Left ventricle myocardium superior (tissue), 1 donor: ENCODE measurements around the gene HPS1. TPM values are rescaled to one million over a fixed set of nuclear protein-coding genes. Genes with fewer than 3 reads are reported as not detected.

Experiments used
- ATAC-seq: fragments of 200-7000 bp; cut with Tn5 transposase; one replicate; pipeline ENCODE4 v1.9.1; 2020; ENCODE audit warnings: mild to moderate bottlenecking, moderate library complexity
- DNase-seq: peaks from one replicate; pipeline ENCODE4 v3.0.0-alpha.2; 2020
- intact Hi-C: fragments of 100-400 bp; cut with micrococcal nuclease; formaldehyde crosslinking; loops from one replicate; pipeline ENCODE4 v1.11.0; 2022
- microRNA-seq: library from miRNA; unstranded; fragments of <30 nt; microRNA quantifications from one replicate; pipeline ENCODE4 v1.2.0, GENCODE V29; 2020; ENCODE audit warnings: borderline number of aligned reads
- total RNA-seq: library from RNA; stranded (reverse); fragmentation: NEBNext Ultra II Directional; extraction: Animal tissue kit (Norgen Biotek cat#: 25700); gene quantifications from one replicate; pipeline ENCODE4 v1.2.1, GENCODE V29; 2021
- donor health status: DM: no; HTN: yes; CAD: no; lungs with severe emphysema.

HPS1 gene
- total RNA-seq, 1 donor from 2014 or later: 28.9 TPM

DNA sequence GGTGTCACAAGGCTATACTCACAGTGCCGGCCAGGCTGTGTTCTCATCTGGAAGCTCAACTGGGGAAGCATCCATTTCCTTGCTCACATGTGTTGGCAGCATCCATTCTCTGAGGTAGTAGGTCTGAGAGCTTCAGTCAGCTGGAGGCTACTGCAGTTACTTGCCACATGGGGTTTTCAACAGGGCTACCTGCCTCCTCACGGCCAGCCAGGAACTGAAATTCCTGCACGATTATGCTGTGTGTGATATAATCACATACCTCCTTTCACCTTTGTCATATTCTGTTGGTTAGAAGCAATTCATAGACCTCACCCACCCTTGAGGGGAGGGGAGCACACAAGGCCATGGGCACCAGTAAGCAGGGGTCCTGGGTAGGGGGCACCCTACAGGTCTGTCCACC is 69.2 kb downstream of the HPS1 start:
- DNase-seq (no peak), ATAC-seq (no peak)
- intact Hi-C loops: no loop called here

- intact Hi-C loops: no loop called here
- ATAC-seq (no peak), DNase-seq (no peak)
Measured at GRCh38 chr10:98377001-98377400, 69.7 kb downstream of the HPS1 start.

DNA sequence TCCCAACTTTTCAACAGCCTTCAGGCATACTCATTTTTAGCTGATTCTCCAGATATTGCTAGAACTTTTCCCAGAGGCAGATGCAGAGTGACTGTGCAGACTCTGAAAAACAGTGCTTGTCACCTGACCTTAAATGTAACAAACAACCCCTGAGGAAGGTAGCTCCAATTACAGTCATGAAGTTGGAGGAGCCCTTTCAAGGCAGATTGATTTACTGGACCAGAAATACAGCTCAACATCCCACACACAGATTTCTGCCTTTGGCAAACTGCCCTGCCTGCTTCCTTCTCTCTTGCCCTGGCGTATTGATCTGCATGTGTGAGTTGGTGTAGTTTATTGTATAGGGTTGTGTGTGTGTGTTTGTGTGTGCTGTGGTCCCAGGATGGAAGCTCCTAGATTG is 70.2 kb downstream of the HPS1 start:
- DNase-seq: no peak
- intact Hi-C loops: no loop called here
- no peak for ATAC-seq

- intact Hi-C loops: no loop called here
- DNase-seq: no peak
- ATAC-seq: peak; percentile 41
Measured at GRCh38 chr10:98374217-98374985, 72.3 kb downstream of the HPS1 start.

DNA sequence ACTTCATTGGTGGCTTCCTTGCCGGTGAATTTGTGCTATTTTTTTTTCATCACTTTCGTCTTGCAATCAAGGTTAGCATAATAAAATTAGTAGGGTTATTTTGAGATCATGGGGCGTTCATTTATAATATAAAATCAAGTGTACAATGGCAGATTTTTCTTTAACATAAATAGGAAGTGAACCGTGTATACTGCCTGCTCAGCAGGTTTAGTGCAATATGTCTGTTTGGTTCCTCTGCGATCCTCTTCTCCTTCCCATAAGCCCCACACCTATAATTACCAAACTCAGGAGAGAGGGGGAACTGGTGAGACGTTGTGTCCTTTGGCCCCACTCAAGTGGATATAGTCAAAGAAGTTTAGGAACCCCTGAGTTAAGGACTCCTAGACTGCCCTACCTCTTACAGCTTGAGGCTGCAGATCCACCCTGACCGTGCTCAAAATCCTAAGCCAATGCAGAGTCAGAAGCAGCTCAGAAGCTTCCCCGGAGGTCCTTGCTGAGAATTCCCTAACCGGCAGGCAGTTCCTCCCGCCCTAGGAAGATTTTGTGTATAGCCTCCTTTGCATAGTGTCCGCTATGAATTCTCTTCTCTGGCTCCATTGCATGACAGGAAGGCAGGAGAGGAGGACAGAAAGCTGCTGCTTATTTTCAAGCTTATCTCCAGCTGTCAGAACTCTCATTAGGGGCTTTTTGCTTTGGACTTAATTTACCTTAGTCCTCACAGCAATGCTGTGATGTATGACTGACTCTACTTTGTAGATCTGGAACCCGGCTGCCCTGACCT is 73.3 kb downstream of the HPS1 start:
- ATAC-seq (peak; percentile 69), DNase-seq (no peak)
- intact Hi-C loops: no loop called here

DNA sequence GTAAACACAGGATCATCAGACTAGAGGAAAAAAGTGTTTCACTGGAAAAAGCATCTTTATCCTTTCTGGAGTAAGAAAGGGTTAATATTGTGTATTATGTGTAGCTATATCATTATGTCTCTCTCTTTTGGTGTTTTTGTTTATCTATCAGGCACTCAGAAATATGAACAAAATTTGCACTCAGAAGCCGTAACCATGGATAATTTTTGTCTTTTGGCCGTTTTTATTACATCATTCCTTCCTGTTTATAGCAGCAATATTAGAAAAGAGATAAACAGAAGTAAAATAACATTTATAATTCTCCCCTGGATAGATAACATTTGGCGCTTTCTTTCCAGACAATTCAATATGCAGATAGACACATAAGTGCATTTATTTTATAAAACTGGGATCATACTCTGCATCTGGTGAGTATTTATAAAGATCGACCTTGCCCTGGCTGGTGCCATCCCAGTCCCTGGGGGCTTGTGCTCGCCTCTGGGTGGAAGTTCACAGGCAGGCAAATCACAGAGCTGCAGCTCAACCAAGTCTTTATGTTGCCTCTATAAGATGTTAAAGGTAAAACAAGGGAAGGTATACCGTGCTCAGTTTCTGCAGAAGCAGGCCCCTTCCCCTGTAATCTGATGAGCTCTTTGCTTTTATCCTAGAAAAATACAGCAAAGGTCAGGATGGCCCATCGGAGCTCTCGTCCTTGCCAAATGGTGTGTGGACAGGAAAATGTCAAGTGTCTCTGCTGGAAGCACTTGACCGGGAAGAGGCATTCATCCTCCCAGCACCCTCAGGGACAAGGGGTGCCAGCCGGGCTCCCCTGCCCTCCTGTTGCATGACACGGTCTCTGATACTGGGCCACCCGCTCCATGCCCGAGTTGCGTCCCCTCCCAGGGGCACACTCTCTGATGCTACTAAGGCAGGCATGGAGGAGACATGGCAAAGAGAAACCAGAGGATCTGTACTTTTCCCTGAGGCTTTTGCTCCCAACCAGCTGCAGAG is 75.6 kb downstream of the HPS1 start:
- intact Hi-C loops: no loop called here
- ATAC-seq: peak; percentile 33

DNA sequence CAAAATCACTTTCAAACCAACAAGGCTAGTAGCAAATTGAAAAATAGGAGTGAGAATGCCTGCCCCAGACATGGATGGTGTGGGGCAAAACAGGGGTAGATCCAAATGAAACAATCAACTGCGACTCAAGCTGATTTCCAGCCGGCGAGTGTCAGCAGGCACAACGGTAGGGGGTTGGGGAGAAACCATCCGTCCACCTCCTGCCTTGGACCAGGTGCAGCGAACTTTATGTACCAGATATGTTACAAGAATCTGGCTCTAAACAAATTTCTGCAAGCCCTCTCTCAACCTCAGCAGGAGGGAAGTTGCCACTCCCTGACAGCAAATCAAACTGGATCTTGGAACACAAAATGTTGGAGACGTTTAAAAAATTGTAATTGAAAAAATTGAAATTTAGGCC is 76.9 kb downstream of the HPS1 start:
- intact Hi-C loops: no loop called here
- ATAC-seq: no peak

More for the DNA sequence above, 75.6 kb downstream of the HPS1 start:
- DNase-seq: no peak

DNA sequence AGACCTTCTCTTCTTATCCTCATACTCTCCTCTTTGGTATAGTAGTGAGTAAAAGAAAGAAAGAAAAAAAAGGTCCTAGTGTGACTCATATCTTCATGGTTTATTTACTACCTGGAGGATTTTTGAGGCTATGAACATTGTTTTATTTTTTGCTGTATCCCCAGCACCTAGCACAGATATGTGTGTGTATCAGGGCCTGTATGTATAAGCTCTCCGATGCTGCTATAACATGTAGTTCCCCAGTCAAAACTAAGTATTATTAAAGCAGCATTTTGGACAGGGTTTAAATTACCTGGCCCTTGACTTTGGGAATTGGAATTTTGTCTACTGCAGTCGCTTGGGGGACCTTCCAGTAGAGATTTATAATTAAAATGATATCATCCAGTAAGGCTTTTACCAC is 78.1 kb downstream of the HPS1 start:
- DNase-seq: no peak
- intact Hi-C loops: no loop called here
- no peak for ATAC-seq

More for the DNA sequence above, 76.9 kb downstream of the HPS1 start:
- no peak for DNase-seq

DNA sequence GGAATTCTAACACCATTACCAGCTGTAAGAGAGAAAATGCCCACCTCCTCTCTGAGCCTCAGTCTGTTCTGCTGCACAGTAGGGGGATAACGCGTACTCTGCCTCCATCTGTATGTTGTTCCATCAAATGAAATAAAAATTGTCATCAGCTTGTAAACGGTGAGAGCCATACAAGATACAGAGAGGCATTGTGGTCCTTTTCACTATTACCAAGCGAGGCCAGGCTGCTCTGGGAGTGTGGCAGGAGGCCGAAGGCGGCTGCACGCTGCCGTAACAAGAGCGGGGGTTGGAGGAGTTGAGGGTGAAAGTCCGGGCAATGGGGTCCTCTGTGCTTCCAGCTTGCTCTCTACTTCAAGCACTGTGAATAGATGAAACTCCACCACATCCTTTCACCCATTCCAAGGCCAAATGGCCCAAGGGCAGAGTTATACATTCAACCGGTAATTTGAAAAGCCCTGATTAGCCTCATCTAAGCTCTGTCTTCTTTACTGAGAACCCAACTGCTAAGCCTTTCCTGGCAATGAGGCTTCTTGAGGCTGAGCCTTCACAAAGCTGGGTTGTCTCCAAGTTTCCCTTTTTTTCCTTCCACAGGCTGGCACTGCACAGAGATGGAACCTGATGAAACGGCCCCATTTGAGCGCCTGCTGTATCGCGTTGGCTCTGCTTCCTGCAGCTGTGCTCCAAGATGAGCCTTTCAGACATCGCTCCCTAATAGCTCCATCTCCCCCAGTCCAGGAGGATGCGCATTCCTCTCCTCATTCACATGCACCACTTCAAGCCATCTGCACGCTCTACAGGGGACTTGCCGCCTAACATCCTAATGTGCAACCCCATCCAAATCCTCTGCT is 78.9 kb downstream of the HPS1 start:
- intact Hi-C loops: no loop called here
- ATAC-seq (no peak), DNase-seq (no peak)

Small RNA genes within 50 kb of the gene (microRNA-seq; reads per million reads assigned to microRNA genes)
- gene MIR1287 (186 reads per million, percentile 51 among the genes with 10 or more reads in this experiment), gene MIR4685 (not detected)

Other genes starting within 250 kb of the HPS1 start
- 0.47 TPM for gene LOXL4, start 178.7 kb downstream of the HPS1 start, total RNA-seq
- gene PYROXD2, start 31.8 kb downstream of the HPS1 start, total RNA-seq: 11.6 TPM